Nucleus accumbens (tissue), 56 donors: ENCODE measurements around the gene SCN2B.
A peak's percentile ranks its signal among the peaks of the same experiment; 100 is the strongest.

ENCODE experiments used
- DNase-seq, 56 donors: peaks; one replicate each; lab custom pipeline; 2025; lab: John Stamatoyannopoulos, UW

SCN2B gene

DNA sequence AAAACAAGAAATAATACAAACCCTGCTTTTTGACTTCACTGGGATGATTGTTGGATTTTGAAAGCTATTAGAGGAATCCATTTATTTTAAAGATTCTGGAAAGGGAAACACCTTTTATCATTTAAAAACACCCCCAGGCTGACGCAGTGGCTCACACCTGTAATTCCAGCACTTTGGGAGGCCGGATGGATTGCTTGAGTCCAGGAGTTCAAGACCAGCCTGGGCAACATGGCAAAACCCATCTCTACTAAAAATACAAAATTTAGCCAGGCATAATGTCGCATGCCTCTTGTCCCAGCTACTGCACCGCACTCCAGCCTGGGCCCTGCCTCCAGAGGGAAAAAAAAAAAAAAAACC lies 317 bp upstream of the SCN2B start:
- DNase-seq = no peak

DNA sequence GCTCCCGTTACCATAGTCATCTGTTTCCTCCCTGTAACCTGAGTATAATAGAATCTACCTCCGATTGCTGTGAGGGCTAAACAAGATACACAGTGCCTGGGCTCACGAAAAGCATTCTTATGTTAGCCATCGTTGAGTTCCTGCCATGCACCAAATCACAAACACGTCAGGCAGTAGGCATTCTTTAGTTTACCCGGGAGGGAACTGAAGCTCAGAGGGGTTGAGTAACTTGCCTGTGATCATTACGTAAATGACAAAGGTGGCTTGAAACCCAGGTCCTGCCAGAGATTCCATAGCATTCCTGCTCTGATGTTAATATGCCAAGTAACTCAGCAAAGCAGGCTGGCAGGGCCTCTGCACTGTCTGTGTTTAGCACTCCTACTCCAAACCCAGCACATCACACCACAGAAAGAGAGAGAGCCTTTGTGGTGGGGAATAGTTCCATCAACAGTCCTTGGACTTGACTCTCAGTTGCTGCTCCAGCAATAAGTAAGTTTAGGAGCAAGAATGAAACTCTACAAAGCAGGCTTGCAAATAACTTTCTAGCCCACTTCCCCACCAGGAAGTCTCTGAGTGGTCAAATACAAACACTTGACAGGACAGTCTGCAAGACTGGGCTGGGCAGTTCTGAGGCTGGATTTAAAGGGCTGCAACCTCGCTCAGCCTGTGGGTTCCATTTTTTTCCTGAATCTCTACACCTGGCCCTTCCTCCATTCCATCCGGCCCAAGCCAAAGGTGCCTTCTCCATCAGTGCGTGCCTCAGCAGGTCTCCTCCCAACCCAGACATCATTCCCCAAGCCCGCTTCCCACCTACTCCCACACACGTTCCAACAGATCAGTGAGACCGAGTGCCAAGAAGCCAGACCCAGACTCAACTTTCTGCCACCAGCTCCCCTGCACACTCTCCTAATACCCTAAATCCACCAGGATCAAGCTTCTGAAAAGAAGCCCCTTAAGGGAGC lies 1.1 kb downstream of the SCN2B start:
- DNase-seq = peak in 17 of 56 donors; percentile 7 to 49 (median 39)

DNA sequence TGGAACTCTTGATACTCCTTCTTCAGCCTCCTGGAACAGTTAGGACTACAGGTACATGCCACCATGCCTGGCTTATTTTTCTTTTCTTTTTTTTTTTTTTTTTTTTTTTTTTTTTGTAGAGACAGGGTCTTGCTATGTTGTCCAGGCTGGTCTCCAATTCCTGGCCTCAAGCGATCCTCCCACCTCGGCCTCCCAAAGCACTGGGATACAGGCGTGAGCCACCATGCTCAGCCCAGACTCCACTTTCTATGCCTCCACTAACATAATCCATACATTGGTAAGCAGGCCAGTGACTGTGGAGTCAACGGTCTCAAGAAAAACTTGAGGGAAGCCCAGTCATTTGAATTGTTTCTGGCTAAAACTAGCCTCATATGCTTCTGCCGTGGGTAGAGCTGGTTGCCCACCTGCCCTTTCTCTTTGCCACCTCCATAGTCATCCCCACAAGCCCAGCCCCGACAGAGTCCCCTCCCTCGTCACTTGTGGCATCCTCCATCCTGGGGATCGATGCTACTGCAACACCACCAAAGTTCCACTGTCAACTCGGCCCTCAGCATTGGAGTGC lies 2.4 kb downstream of the SCN2B start:
- no peak for DNase-seq

DNA sequence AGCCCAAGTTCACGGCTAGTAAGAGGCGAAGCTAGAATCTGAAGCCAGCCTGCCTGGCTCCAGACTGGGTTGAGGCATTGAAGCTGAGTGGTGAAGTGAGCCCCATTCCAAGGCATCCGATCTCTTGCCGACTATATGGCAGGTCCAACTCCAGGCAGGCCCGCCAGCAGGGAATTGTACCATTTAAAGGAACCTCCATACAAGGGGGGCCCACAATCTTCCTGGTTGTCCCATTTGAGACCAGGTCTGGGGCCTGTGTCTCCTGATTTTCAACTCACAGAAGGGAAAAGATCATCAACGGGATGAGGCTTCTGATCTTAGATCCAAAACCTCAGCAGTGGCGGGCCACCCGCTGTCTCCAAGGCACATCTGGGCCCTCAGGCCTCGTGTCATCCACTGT lies 4.1 kb downstream of the SCN2B start:
- no peak for DNase-seq

DNA sequence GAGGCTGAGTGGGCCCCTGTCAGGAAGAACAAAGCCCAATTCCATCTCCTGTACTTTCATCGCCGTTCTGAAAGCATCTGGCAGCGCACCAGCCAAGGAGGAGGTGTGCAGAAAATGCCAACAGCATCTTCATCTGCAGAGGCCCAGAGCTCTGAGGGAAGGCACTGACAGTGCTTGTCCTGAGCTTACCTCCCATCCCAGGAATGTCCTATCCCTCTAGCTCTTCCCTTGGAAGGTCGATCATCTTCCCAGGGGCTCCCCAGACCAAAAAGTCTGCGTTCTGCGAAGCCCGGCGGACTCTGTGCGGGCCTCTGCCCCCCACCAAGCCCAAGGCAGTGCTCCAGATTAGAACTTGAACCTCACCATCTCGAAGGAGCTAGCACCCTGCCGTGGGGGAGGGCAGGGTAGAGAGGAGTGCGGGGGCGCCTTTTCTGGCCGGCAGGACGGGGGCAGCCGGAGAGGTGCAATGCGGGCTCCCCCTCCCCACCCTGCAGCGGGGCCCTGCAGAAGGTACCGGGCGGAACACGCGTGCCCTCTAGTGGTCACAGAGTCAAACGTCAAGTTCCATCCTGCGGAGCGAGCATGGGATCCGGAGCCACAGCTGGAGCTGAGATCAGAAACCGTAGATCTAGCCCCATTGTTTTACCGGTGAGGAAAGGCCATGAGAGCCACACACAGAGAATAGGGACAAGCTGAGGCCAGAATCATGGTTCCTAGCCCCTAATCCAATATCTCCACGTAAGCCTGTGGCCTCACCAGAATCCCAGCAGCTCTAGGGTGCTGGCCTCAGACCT lies 5.0 kb downstream of the SCN2B start:
- DNase-seq = peak in 54 of 56 donors; percentile 28 to 91 (median 74)

DNA sequence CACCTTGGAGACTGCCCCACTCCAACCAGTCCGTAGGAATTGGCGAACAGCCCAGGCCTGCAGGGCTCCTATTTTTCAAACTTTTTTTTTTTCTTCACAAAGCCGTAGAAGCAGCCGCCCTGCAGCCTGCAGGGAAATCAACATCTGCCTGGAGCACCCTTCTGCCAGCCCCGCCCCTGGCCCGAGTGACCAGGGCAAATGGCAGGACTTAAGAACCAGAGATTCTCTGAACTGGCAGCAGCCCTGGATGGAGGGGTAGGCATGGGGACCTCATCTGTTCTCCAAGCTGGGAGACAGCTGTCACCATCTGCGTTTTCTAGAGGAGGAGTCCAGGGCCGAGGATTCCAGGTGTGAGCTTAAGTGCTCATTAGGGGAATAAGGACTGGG lies 5.6 kb downstream of the SCN2B start:
- DNase-seq = no peak

DNA sequence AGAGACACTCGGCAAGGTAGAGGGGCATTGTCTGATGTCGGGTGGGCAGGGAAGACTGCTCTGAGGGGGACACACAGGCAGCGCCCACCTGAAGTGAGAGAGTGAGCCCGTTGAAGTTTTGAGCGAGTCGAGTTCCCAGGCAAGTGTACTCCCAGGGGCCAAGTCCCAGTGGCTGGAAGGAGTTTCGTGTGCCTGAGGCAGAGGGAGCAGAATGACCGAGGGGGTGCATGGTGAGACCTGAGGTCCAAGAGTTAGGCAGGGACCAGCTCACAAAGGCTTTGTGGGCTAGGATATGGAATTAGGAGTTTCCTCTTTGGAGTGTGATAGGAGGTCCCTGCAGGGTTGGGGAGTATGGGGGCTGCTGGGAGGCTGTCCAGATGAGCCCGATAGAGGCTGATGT lies 6.2 kb downstream of the SCN2B start:
- no peak for DNase-seq

DNA sequence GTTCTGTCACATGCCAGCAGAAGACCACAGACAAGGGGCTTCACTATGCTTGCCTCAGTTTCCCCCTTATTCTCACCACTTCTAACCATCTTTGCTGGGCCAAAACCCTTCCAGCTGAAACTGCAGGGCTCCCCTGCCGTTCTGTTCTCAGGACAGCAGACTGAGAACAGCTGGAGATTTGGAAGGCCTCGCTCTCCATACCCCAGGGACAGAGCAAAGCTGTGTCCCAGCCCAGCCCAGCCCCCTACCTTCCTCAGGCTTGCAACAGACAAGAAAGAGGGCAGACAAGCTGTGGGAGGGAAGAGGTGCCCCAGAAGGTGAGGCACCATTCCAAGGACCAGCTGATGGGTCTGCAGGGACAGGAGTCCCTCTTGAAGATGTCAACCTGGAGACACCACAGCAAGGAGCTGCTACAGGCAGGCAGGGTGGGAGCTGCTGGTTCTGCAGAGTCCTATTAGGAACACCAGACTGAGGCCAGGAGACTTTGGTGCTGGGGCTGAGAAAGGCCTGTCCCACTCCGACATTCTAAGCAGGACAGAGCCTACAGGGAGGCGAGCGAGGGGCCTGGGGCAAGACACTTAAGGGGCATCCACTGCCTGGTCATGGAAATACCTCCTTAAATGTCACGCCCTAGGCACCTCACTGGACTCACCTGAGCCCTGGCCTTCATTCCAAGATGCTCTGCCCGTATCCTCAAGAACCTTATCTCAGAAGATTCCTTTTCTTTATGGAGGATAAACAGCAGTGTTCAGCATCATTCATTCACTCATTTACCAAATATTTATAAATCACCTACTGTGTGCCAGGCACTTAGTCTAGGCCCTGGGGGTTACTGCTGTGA lies 6.9 kb downstream of the SCN2B start:
- DNase-seq = no peak

DNA sequence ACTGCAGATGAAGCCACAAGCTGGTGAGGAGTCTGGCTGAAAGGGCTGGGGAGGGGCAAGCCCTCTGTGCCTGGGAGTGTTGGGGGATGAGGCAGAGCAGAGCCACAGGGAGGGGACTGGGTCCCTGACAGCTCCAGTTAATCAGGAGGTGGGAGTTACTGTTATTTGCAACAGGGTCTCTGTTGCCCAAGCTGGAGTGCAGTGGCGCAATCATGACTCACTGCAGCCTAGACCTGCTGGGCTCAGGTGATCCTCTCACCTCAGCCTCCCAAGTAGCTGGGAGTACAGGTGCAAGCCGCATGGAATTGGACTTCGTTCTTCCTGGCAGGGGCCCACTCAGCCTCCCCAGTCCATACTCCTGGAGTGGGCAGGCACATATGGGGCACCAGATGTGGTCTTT lies 7.7 kb downstream of the SCN2B start:
- no peak for DNase-seq

DNA sequence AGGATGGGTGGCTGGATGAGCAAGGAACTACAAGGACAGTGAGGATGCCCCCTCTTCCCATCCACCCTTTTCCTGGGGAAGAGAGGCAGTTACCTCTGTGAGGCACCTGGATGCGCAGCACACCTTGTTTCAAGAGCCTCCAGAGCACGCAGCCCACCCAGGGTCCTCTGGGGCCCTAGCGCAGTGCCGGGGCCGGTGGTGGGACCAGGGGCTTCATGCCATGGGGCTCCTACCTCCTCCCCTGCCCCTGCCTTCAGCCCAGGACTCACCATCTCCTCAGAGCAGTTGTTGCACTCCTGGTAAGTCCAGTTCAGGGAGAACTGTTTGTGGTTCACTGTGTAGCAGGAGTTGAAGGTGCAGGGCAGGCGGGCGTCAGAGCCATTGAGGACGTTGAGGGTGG lies 8.1 kb downstream of the SCN2B start:
- no peak for DNase-seq

DNA sequence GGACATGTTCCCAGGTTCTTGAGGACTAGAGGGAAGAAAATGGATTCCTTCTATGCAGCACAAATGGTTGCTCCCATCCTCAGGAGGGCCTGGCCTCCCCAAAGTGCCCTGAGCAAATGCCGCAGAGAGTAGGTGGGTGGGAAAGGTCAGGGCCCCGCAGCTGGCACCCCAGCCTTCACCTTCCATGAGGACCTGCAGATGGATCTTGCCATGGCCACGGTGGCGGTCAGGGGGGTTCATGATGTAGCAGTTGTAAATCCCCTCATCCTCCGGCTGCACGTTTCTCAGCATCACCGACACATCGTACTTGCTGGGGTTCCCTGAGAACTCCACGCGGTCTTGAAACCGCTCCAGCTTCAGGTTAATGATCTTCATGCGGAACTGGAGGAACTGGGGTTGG lies 8.5 kb downstream of the SCN2B start:
- DNase-seq = no peak

DNA sequence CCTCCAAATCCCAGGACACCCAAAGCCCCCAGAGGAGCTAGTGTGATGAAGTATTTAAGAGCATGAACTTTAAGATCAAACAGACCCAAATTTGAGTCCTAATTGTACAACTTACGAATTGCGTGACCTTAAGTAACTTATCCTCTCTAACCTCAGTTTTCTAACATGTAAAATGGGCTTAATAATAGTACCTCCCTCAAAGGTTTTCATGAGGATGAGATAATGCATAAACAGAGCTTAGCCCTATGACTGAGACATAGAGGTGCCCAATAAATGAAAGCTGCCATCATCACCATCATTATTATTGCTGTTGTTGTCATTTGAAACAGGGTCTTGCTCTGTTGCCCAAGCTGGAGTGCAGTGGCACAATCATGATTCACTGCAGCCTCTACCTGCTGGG lies 9.2 kb downstream of the SCN2B start:
- DNase-seq = no peak

DNA sequence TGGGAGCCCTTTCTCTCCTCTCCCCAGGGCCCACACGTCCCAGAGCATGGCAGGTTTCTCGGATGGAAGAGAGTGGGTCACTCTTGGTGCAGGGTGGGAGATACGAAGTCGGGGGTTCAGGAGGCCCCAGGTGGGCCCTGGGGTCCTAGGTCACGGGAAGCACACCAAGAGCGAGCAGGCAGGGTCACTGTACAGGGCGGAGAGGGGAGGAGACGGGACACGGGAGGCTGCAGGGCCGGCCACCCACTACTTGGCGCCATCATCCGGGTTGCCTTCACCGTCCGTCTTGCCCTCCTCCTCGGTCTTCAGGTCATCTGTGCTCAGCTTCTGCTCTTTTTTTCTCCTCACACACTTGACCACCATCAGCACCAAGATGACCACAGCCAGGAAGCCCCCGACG lies 9.8 kb downstream of the SCN2B start:
- DNase-seq = no peak

DNA sequence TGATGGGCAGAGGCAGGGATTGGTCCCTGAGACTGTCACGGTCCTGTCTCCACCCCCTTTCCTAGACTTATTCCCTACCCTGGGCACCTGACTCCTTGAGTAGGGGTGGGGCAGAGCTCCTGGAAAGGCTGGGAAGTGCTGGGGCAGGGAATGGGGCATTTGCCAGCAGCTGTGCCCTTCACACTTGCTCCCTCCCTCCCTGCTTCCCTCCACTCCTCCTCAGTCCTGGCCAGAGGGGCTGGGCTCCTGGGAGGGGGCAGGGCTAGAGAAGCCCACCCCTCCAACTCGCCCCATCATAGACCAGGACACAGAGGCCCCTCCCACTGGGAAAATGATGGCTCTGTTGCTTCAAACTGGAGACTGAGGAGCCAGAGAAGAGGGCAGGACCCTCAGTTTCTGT lies 11.6 kb downstream of the SCN2B start:
- DNase-seq = no peak

DNA sequence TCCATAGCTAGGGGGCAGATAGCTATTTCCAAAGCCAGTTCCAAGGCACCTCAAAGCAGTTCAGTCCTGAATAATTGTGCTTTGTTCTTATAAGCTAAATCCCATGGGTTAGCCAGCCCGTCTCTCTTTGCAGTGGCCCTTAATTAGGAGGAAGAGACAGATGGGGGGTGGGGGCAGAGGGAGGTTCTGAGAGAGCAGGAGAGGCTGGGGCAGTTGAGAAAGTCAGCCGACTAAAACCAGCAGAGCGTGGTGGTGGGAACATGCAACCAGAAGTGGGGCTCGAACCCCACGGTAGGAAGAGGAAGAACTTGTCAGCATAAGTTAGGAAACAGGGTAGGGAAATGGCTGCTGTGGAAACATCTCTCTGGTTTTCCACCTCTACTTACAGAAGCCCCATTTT lies 12.9 kb downstream of the SCN2B start:
- DNase-seq = no peak

DNA sequence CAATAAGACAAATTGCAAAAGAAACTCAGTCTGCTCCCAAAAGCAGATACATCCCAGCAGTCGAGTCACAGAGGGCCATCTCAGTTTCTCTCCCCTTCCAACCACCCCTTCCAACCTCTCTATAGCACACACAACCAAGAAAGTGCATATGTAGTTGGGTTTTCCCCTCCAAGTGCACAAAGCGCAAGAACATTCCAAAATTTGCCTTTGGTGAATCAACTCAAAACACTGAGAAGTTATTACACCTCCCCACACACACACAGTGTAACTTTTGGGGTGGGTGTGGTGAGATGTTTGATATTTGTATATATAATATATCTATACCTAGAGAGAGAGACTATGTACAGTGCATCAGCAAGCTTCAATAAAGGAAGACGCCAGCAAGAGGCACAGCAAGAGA lies 13.6 kb downstream of the SCN2B start:
- DNase-seq = no peak

DNA sequence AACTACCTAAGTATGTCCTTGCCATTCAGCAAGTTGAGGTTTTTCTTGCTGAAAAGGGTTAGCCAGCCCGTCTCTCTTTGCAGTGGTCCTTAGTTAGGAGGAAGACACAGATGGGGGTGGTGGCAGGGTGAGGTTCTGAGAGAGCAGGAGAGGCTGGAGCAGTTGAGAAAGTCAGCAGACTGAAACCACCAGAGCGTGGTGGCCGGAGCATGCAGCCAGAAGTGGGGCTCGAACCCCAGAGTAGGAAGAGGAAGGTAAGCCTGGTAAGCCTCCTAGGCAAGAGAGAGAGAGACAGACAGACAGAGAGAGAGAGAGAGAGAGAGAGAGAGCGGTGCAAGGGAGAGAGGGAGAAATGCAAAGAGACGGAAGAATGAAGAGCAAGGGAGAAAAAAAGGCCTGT lies 14.7 kb downstream of the SCN2B start:
- no peak for DNase-seq

DNA sequence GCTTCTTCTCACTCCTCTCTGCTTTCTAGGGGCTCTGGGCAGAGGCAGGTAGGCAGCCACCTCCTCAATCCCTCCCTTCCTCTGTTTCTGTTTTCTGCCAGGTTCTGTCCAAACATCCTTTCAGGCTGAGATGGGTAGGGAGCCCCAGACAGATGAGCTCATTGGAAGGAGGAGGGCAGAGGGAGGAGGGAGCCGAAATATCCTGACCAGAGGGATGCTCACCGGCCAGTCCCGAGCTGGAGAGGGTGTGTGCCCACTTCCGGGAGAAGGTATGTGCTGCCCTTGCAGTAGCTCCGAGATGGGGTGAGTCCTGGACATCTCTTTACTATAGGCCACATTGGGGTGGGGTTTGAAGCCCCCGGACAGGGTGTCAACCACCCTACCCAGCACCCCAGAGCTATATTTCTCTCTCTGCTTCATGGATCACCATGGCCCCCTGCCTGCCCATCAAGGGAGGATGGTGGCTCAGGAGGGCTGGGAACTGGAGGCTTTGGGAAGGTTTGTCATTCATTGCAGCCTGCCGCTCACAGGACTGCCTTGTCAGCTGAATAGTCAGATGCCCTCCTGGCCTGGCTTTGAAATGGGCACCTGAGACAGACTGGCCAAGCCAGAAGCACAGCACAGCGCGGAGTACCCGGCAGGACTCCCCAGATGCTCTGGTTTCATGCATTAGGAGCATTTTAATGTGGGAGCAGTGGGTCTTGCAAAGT lies 19.1 kb downstream of the SCN2B start:
- no peak for DNase-seq

DNA sequence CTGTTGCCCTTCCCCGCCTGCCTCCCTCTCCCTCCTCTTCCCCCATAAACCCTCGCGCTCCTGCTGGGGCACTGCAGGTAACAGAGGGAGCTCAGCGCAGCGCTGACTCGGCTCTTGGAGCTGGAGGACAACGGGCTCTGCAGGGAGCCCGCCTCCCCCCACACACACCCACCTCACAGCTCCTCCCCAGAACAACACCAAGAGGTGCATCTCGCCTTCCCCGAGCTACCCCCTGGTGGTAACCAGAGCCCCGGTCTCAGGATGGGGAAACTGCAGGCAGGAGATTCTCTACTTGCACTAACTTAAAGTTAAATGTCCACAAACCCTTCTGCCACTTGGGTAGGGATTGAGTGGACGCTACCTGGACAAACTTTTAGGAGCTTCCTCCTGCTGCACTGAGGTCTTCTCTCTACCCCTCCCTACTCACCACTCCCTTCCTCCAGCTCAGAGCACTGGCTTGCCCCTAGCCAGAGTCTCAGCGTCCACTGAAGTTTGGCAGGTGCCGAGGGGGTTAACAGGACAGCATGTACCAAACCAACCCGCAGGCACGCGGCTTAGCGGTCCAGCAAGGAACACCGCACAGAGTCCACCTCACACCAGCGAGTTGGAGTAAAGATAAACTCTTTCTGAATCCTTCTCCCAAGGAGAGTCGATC lies 19.8 kb downstream of the SCN2B start:
- peak in 7 of 56 donors; percentile 15 to 50 (median 32) for DNase-seq
